H9 (cell line): ENCODE results near the gene CD2AP. TPM values are rescaled to one million over a fixed set of nuclear protein-coding genes. Genes with fewer than 3 reads are reported as not detected.

Experiments
- DNase-seq: peaks from one replicate; pipeline ENCODE4 v3.0.0-alpha.2; 2017
- H2AFZ ChIP-seq: one replicate; pipeline ENCODE4 v1.6.1; 2013; ENCODE audit warnings: mild to moderate bottlenecking, low read length, control low read depth, moderate library complexity
- H2AK5ac ChIP-seq: 2 replicates; pipeline ENCODE4 v1.6.1; 2013; ENCODE audit warnings: low read length, control low read depth, mixed read lengths; ENCODE audit not compliant: insufficient read length
- H2BK120ac ChIP-seq: one replicate; pipeline ENCODE4 v1.6.1; 2013; ENCODE audit warnings: low read depth, mild to moderate bottlenecking, low read length, control low read depth, inconsistent platforms; ENCODE audit not compliant: poor library complexity, severe bottlenecking
- H2BK12ac ChIP-seq: 2 replicates; pipeline ENCODE4 v1.6.1; 2013; ENCODE audit warnings: low read length, control low read depth, mixed read lengths, low read depth; ENCODE audit not compliant: insufficient read length
- H2BK15ac ChIP-seq: 2 replicates; pipeline ENCODE4 v1.6.1; 2013; ENCODE audit warnings: low read depth, low read length, control low read depth
- H2BK20ac ChIP-seq: one replicate; pipeline ENCODE4 v1.6.1; 2013; ENCODE audit warnings: low read depth, mild to moderate bottlenecking, low read length, control low read depth, inconsistent platforms; ENCODE audit not compliant: poor library complexity, severe bottlenecking
- H2BK5ac ChIP-seq: 2 replicates; pipeline ENCODE4 v1.6.1; 2013; ENCODE audit warnings: low read length, control low read depth, mixed read lengths; ENCODE audit not compliant: insufficient read length
- H3K14ac ChIP-seq: 2 replicates; pipeline ENCODE4 v1.6.1; 2013; ENCODE audit warnings: low read length, control low read depth; ENCODE audit not compliant: insufficient read depth
- H3K18ac ChIP-seq: 2 replicates; pipeline ENCODE4 v1.6.1; 2013; ENCODE audit warnings: low read depth, mild to moderate bottlenecking, mixed read lengths, low read length, control low read depth; ENCODE audit not compliant: insufficient read length
- H3K23ac ChIP-seq: 2 replicates; pipeline ENCODE4 v1.6.1; 2013; ENCODE audit warnings: low read length, control low read depth, mixed read lengths, low read depth; ENCODE audit not compliant: insufficient read length
- H3K23me2 ChIP-seq: 2 replicates; pipeline ENCODE4 v1.6.1; 2013; ENCODE audit warnings: low read depth, mild to moderate bottlenecking, mixed read lengths, low read length, control low read depth; ENCODE audit not compliant: insufficient read length, poor library complexity, severe bottlenecking
- H3K27ac ChIP-seq: 2 replicates; pipeline ENCODE4 v1.5.1; 2013; ENCODE audit warnings: low read length, control low read depth, mixed read lengths, low read depth; ENCODE audit not compliant: insufficient read length
- H3K27me3 ChIP-seq: 2 replicates; pipeline ENCODE4 v1.6.1; 2013; ENCODE audit warnings: low read length, control low read depth, inconsistent platforms; ENCODE audit not compliant: insufficient read depth
- H3K4ac ChIP-seq: 2 replicates; pipeline ENCODE4 v1.6.1; 2013; ENCODE audit warnings: low read depth, mild to moderate bottlenecking, control low read depth, inconsistent platforms, low read length, moderate library complexity
- H3K4me1 ChIP-seq: 2 replicates; pipeline ENCODE4 v1.6.1; 2013; ENCODE audit warnings: low read length, control low read depth, inconsistent platforms; ENCODE audit not compliant: insufficient read depth
- H3K4me2 ChIP-seq: 2 replicates; pipeline ENCODE4 v1.6.1; 2013; ENCODE audit warnings: low read length, control low read depth, mixed read lengths; ENCODE audit not compliant: insufficient read length, insufficient read depth
- H3K56ac ChIP-seq: 2 replicates; pipeline ENCODE4 v1.6.1; 2013; ENCODE audit warnings: low read depth, mild to moderate bottlenecking, mixed read lengths, low read length, control low read depth; ENCODE audit not compliant: insufficient read length
- H3K79me1 ChIP-seq: 2 replicates; pipeline ENCODE4 v1.6.1; 2013; ENCODE audit warnings: low read depth, mild to moderate bottlenecking, moderate library complexity, low read length, control low read depth, inconsistent platforms; ENCODE audit not compliant: insufficient read depth, poor library complexity, severe bottlenecking
- H3K79me2 ChIP-seq: 2 replicates; pipeline ENCODE4 v1.6.1; 2013; ENCODE audit warnings: low read length, control low read depth, inconsistent platforms; ENCODE audit not compliant: insufficient read depth
- H3K9ac ChIP-seq: 2 replicates; pipeline ENCODE4 v1.6.1; 2013; ENCODE audit warnings: low read length, control low read depth, mixed read lengths; ENCODE audit not compliant: insufficient read length; ENCODE audit errors: extremely low read depth
- H3K9me3 ChIP-seq: one replicate; pipeline ENCODE4 v1.6.1; 2013; ENCODE audit warnings: low read depth, low read length, inconsistent platforms; ENCODE audit not compliant: control insufficient read depth
- H3T11ph ChIP-seq: one replicate; pipeline ENCODE4 v1.6.1; 2013; ENCODE audit warnings: mild to moderate bottlenecking, low read length, control low read depth, inconsistent platforms
- H4K20me1 ChIP-seq: one replicate; pipeline ENCODE4 v1.6.1; 2013; ENCODE audit not compliant: control insufficient read depth, insufficient read length, insufficient read depth
- H4K5ac ChIP-seq: 2 replicates; pipeline ENCODE4 v1.6.1; 2013; ENCODE audit warnings: low read depth, mild to moderate bottlenecking, mixed read lengths, low read length, control low read depth; ENCODE audit not compliant: insufficient read length
- H4K8ac ChIP-seq: replicated peaks from 2 replicates; pipeline ENCODE4 v1.6.1; 2013; ENCODE audit warnings: low read length, control low read depth, mixed read lengths, low read depth; ENCODE audit not compliant: insufficient read length
- H4K91ac ChIP-seq: 2 replicates; pipeline ENCODE4 v1.6.1; 2013; ENCODE audit warnings: low read depth, mild to moderate bottlenecking, moderate library complexity, mixed read lengths, low read length, control low read depth; ENCODE audit not compliant: insufficient read length
- H3K27ac Mint-ChIP-seq, 3 experiments: 2 replicates in 2 of 3; 3 replicates in 1 of 3; pipeline ENCODE4 v1.8.0; 2020 to 2021; ENCODE audit warnings: mixed read lengths in 3 of 3, mild to moderate bottlenecking in 1 of 3, moderate library complexity in 1 of 3
- H3K27me3 Mint-ChIP-seq: 2 replicates; pipeline ENCODE4 v1.8.0; 2021; ENCODE audit warnings: low read depth, mild to moderate bottlenecking, moderate library complexity, mixed read lengths
- H3K36me3 Mint-ChIP-seq, 3 experiments: 2 replicates in 2 of 3; 3 replicates in 1 of 3; pipeline ENCODE4 v1.8.0; 2020 to 2021; ENCODE audit warnings: low read depth in 3 of 3, mixed read lengths in 3 of 3; ENCODE audit not compliant: insufficient read depth in 1 of 3
- H3K4me1 Mint-ChIP-seq, 2 experiments: 2 replicates each; pipeline ENCODE4 v1.8.0; 2020; ENCODE audit warnings: mixed read lengths in 2 of 2
- H3K4me3 Mint-ChIP-seq, 2 experiments: 2 replicates in 1 of 2; 3 replicates in 1 of 2; pipeline ENCODE4 v1.8.0; 2020 to 2021; ENCODE audit warnings: mild to moderate bottlenecking in 2 of 2, mixed read lengths in 2 of 2, moderate library complexity in 1 of 2
- H3K9me3 Mint-ChIP-seq, 2 experiments: 2 replicates in 1 of 2; 3 replicates in 1 of 2; pipeline ENCODE4 v1.8.0; 2020; ENCODE audit warnings: mild to moderate bottlenecking in 2 of 2, mixed read lengths in 2 of 2, moderate library complexity in 1 of 2
- WGBS: extraction: QIAGEN DNeasy Blood & Tissue Kit; methylation state at CpG from one replicate; pipeline ENCODE4 v1.1.7; 2013; ENCODE audit warnings: missing lambda C conversion rate, low lambda C conversion rate, mixed read lengths; ENCODE audit not compliant: insufficient read length; ENCODE audit errors: extremely low coverage; 5-methylcytosine and 5-hydroxymethylcytosine counted together
- total RNA-seq: library from RNA; stranded (reverse); gene quantifications from 2 replicates; pipeline ENCODE4 v1.2.1, GENCODE V29; 2021
- TF ChIP-seq, protein P1 (sequence below): fragments of 200-600 bp; sonication (generic); conservative IDR thresholded peaks from 3 replicates; pipeline ENCODE4 v1.8.0; 2021; ENCODE audit warnings: antibody characterized with exemption, mild to moderate bottlenecking

The CD2AP gene
- total RNA-seq, 1 experiment from 2014 or later: 50.1 TPM

DNA sequence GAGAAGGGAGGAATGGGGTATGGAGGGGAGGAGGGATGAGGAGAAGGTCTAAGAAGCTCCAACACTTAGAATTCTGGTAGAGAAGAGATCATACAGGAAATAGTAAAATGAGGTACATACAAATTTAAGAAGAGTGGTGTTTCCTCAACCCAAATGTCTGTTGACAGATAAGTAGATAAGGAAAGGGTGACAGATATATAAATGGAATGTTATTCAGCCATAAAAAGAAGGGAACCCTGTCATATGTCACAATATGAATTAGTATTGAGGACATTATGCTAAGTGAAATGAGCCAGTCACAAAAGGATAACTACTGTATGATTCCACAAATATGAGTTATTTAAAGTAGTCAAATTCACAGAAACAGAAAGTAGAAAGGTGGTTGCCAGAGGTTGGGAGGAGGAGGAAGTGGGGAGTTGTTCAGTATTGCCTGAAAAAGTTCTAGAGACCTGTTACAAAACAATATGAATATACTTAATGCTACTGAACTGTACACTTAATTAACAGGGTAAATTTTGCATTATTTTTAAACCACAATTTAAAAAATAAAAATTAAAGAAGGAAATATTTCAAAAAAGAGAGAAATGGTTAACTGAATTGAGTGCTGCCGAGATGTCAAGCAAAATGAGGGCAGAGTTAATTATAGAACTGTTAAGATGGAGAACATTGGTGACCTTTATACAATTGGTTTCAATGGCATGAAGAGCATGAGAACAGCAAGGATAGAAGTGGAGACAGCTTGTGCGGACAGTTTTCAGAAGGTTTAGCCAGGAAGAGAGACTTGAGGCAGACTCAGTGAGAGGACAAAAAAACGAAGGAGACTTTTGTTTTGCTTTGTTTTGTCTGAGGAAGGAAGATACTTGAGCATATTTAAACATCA lies 173.2 kb downstream of the CD2AP start:
- DNase-seq: no peak
- Histone ChIP-seq H2BK15ac (no peak overlapping the region), H3K56ac (no peak overlapping the region), H3K27ac (no peak overlapping the region), H4K8ac (no peak overlapping the region), H3K4me2 (no peak overlapping the region), H3K79me1 (no peaks in the 10 kb centered on the region), H4K5ac (no peak overlapping the region), H3K79me2 (no peaks in the 10 kb centered on the region), H3K18ac (no peak overlapping the region), H2BK120ac (no peak overlapping the region), H4K20me1 (no peaks in the 10 kb centered on the region), H3K4me1 (peaks cover 4% of the 10 kb centered on the region; the same call in 1 of the 2 replicates), H3K23ac (no peak overlapping the region), H3K9ac (no peak overlapping the region), H3K9me3 (no peaks in the 10 kb centered on the region), H3K14ac (no peak overlapping the region), H2AK5ac (no peak overlapping the region), H4K91ac (no peak overlapping the region), H3K4ac (no peak overlapping the region), H2BK5ac (no peak overlapping the region), H2AFZ (no peak overlapping the region), H3K23me2 (no peaks in the 10 kb centered on the region), H2BK12ac (no peak overlapping the region), H2BK20ac (no peak overlapping the region), H3T11ph (no peak overlapping the region), H3K27me3 (no peaks in the 10 kb centered on the region)
- H3K27me3 Mint-ChIP-seq: no peaks in the 10 kb centered on the region
- no CpG with 5 or more reads among the region's 3 CpGs for WGBS
- H3K36me3 Mint-ChIP-seq: 0 out of 7 replicates have a peak, but pooled peaks cover 0 to 1% (median 0%) of the 10 kb centered on the region in 3 experiments
- no peak overlapping the region for H3K4me3 Mint-ChIP-seq
- no peak overlapping the region for H3K27ac Mint-ChIP-seq
- H3K4me1 Mint-ChIP-seq: no peaks in the 10 kb centered on the region
- TF ChIP-seq, protein P1, sequence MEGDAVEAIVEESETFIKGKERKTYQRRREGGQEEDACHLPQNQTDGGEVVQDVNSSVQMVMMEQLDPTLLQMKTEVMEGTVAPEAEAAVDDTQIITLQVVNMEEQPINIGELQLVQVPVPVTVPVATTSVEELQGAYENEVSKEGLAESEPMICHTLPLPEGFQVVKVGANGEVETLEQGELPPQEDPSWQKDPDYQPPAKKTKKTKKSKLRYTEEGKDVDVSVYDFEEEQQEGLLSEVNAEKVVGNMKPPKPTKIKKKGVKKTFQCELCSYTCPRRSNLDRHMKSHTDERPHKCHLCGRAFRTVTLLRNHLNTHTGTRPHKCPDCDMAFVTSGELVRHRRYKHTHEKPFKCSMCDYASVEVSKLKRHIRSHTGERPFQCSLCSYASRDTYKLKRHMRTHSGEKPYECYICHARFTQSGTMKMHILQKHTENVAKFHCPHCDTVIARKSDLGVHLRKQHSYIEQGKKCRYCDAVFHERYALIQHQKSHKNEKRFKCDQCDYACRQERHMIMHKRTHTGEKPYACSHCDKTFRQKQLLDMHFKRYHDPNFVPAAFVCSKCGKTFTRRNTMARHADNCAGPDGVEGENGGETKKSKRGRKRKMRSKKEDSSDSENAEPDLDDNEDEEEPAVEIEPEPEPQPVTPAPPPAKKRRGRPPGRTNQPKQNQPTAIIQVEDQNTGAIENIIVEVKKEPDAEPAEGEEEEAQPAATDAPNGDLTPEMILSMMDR: no peak
- no peaks in the 10 kb centered on the region for H3K9me3 Mint-ChIP-seq
